ENCODE results near the gene UBE2J2. TPM values are rescaled to one million over a fixed set of nuclear protein-coding genes. Genes with fewer than 3 reads are reported as not detected.

The UBE2J2 gene
- total RNA-seq, 3 donors from 2014 or later, result 37.0 to 39.8 (median 37.4) TPM

- no peak for DNase-seq (ENCODE audit: low spot score in 2 of 2)
- Histone ChIP-seq H3K4me1 (no peaks in the 10 kb centered on the region), H3K27ac (peak overlapping the region in 1 of 2 donors; percentile 48), H3K4me3 (no peak overlapping the region), H3K9me3 (no peaks in the 10 kb centered on the region), H3K36me3 (peaks cover 5% of the 10 kb centered on the region), H3K27me3 (no peaks in the 10 kb centered on the region)
- TF ChIP-seq POLR2AphosphoS5 (IDR thresholded peaks at IDR 0.05) (no peak), CTCF (IDR thresholded peaks at IDR 0.05) (no peak), POLR2A (IDR thresholded peaks at IDR 0.05) (no peak)
- intact Hi-C loops (cut with DNase I; ENCODE audit: low total_unique reads), result no loop called here
Observed at GRCh38 chr1:1217621-1218523, 55.8 kb downstream of the UBE2J2 start.

- Histone ChIP-seq H3K27me3 (no peaks in the 10 kb centered on the region), H3K4me1 (no peaks in the 10 kb centered on the region), H3K4me3 (no peak overlapping the region), H3K9me3 (no peaks in the 10 kb centered on the region), H3K36me3 (peaks cover 5% of the 10 kb centered on the region), H3K27ac (peak overlapping the region in 1 of 2 donors; percentile 52)
- TF ChIP-seq POLR2A (IDR thresholded peaks at IDR 0.05) (no peak), CTCF (IDR thresholded peaks at IDR 0.05) (no peak), POLR2AphosphoS5 (IDR thresholded peaks at IDR 0.05) (no peak)
- intact Hi-C loops (cut with DNase I; ENCODE audit: low total_unique reads), result no loop called here
- DNase-seq (ENCODE audit: low spot score in 2 of 2), result no peak
Observed at GRCh38 chr1:1216770-1217620, 56.7 kb downstream of the UBE2J2 start.

GRCh38 chr1:1215881-1216605 lies 57.6 kb downstream of the UBE2J2 start:
- Histone ChIP-seq H3K4me3 (no peak overlapping the region), H3K36me3 (peaks cover under 1% of the 10 kb centered on the region), H3K9me3 (no peaks in the 10 kb centered on the region), H3K4me1 (no peaks in the 10 kb centered on the region), H3K27me3 (no peaks in the 10 kb centered on the region), H3K27ac (peak overlapping the region in 1 of 2 donors; percentile 52)
- no peak for DNase-seq (ENCODE audit: low spot score in 2 of 2)
- TF ChIP-seq CTCF (IDR thresholded peaks at IDR 0.05), result no peak
- no peak for TF ChIP-seq POLR2A (IDR thresholded peaks at IDR 0.05)
- TF ChIP-seq POLR2AphosphoS5 (IDR thresholded peaks at IDR 0.05), result no peak
- intact Hi-C loops (cut with DNase I; ENCODE audit: low total_unique reads), result no loop called here

- H3K36me3 ChIP-seq, result no peaks in the 10 kb centered on the region
- TF ChIP-seq POLR2AphosphoS5 (IDR thresholded peaks at IDR 0.05), result no peak
- no peak for TF ChIP-seq CTCF (IDR thresholded peaks at IDR 0.05)
- no peak for TF ChIP-seq POLR2A (IDR thresholded peaks at IDR 0.05)
- no peaks in the 10 kb centered on the region for H3K9me3 ChIP-seq
- H3K27ac ChIP-seq, result no peak overlapping the region
- no peak for DNase-seq (ENCODE audit: low spot score in 2 of 2)
- intact Hi-C loops (cut with DNase I; ENCODE audit: low total_unique reads), result no loop called here
- no peaks in the 10 kb centered on the region for H3K27me3 ChIP-seq
- no peak overlapping the region for H3K4me3 ChIP-seq
- H3K4me1 ChIP-seq, result no peaks in the 10 kb centered on the region
Observed at GRCh38 chr1:1215080-1215676, 58.5 kb downstream of the UBE2J2 start.
